ENCODE data around the gene ABHD16A.

GRCh38 chr6:31639043-31639442 lies 64.1 kb downstream of the ABHD16A start:
- TF ChIP-seq ZNF335 (CRISPR knock-in tag; IDR thresholded peaks at IDR 0.05) (no peak), USF2 (IDR thresholded peaks at IDR 0.05; ENCODE audit: low read depth, low read length) (no peak), USF2 (CRISPR knock-in tag; IDR thresholded peaks at IDR 0.05; ENCODE audit: borderline replicate concordance) (no peak), EZH2 (conservative IDR thresholded peaks at IDR 0.05; ENCODE audit: low read depth, low read length) (no peak), ZNF891 (CRISPR knock-in tag; IDR thresholded peaks at IDR 0.05) (no peak), KDM1A (CRISPR knock-in tag; IDR thresholded peaks at IDR 0.05) (no peak), ZNF274 (CRISPR knock-in tag; IDR thresholded peaks at IDR 0.05) (no peak), CREB1 (IDR thresholded peaks at IDR 0.05) (no peak), CREB1 (CRISPR knock-in tag; IDR thresholded peaks at IDR 0.05) (no peak), CSRNP2 (CRISPR knock-in tag; conservative IDR thresholded peaks at IDR 0.05; ENCODE audit: low read depth) (no peak), ZNF766 (CRISPR knock-in tag; IDR thresholded peaks at IDR 0.05; ENCODE audit: borderline replicate concordance) (no peak), SRSF9 (IDR thresholded peaks at IDR 0.05; ENCODE audit: borderline replicate concordance, insufficient read depth, low read depth, low read length, poor library complexity, severe bottlenecking) (no peak), TBX2 (CRISPR knock-in tag; IDR thresholded peaks at IDR 0.05; ENCODE audit: borderline replicate concordance) (no peak), ZNF326 (CRISPR knock-in tag; IDR thresholded peaks at IDR 0.05; ENCODE audit: borderline replicate concordance) (no peak)
